Subcutaneous preadipocyte (primary cell): ENCODE measurements around the gene LIN52. TPM values are rescaled to one million over a fixed set of nuclear protein-coding genes. Genes with fewer than 3 reads are reported as not detected.

ENCODE experiments used
- small RNA-seq: library from RNA; depleted of rRNA; stranded (forward); fragments of <200 nt; gene quantifications from one replicate; pipeline ENCODE3, GENCODE V24; 2012
- total RNA-seq: library from RNA; depleted of rRNA; stranded (reverse); fragments of >200 nt; gene quantifications from 2 replicates; pipeline ENCODE4 v1.2.3, GENCODE V29; 2012

The LIN52 gene
- total RNA-seq, result 5.1 and 8.6 TPM in 2 replicates

GRCh38 chr14:74084277-74085046, at the start of gene LIN52, which contains the start of gene ALDH6A1:
Gene LIN52, plus strand, starts transcription at chr14:74084956. Its CDS starts 19 bp downstream, at chr14:74084975.
Gene ALDH6A1, minus strand, starts transcription at chr14:74084453. Its CDS starts 59 bp downstream, at chr14:74084394.

GRCh38 chr14:74238974-74239847, 154.5 kb downstream of the LIN52 start, which contains the start of gene VSX2:
Gene VSX2, plus strand, starts transcription at chr14:74239449. Its CDS starts 113 bp downstream, at chr14:74239562.

Small RNAs within 50 kb of the gene (small RNA-seq; reads per million reads assigned to genes)
- not detected for gene AC006349.1
- not detected for gene RN7SL530P

Other genes with a start within 250 kb of the LIN52 start
- gene PTGR2, start 233.1 kb upstream of the LIN52 start, total RNA-seq, result 4.8 and 6.8 TPM in 2 replicates
- gene ZNF410, start 198.1 kb upstream of the LIN52 start, total RNA-seq, result 54.0 and 57.5 TPM in 2 replicates
- 2.2 and 3.3 TPM in 2 replicates for gene FAM161B, start 134.9 kb upstream of the LIN52 start, total RNA-seq
- 16.2 and 21.1 TPM in 2 replicates for gene COQ6, start 134.7 kb upstream of the LIN52 start, total RNA-seq
- gene ENTPD5, start 65.7 kb upstream of the LIN52 start, total RNA-seq, result 7.0 and 10.2 TPM in 2 replicates
- gene BBOF1, start 65.6 kb upstream of the LIN52 start, total RNA-seq, result 4.3 and 6.2 TPM in 2 replicates
- 18.0 and 19.7 TPM in 2 replicates for gene ALDH6A1, start 503 bp upstream of the LIN52 start, total RNA-seq
- gene VSX2, start 154.5 kb downstream of the LIN52 start, total RNA-seq, result not detected in 2 replicates
- gene ABCD4, start 218.0 kb downstream of the LIN52 start, total RNA-seq, result 23.7 and 30.5 TPM in 2 replicates